ENCODE data around the gene MYO5B.

- no peak for TF ChIP-seq GATA2 (IDR thresholded peaks at IDR 0.05; ENCODE audit: low read depth, low read length)
- TF ChIP-seq GATA3 (IDR thresholded peaks at IDR 0.05; ENCODE audit: low read depth, low read length): no peak
Observed at GRCh38 chr18:50097702-50098101, 97.2 kb downstream of the MYO5B start.

Measured in SH-SY5Y (cell line).